ENCODE data around the gene NPHP4.

GRCh38 chr1:6026095-6026809 lies 34.0 kb upstream of the NPHP4 start:
- TF ChIP-seq CTCF (conservative IDR thresholded peaks at IDR 0.05; ENCODE audit: low read depth, low read length) (no peak), EZH2phosphoT487 (IDR thresholded peaks at IDR 0.05; ENCODE audit: borderline replicate concordance, low read length) (no peak)
